Kidney epithelial cell (primary cell): ENCODE data around the gene DUOXA1. TPM values are rescaled to one million over a fixed set of nuclear protein-coding genes. Genes with fewer than 3 reads are reported as not detected.

ENCODE experiments used
- DNase-seq: peaks from one replicate; pipeline ENCODE4 v3.0.0-alpha.2; 2010; ENCODE audit warnings: low read depth
- H3K27me3 ChIP-seq: 2 replicates; pipeline ENCODE4 v1.6.0; 2011; ENCODE audit warnings: low read length; ENCODE audit not compliant: control insufficient read depth, insufficient read depth
- H3K36me3 ChIP-seq: 2 replicates; pipeline ENCODE4 v1.5.1; 2011; ENCODE audit warnings: low read length; ENCODE audit not compliant: control insufficient read depth, insufficient read depth
- H3K4me3 ChIP-seq: 2 replicates; pipeline ENCODE4 v1.5.1; 2011; ENCODE audit warnings: low read depth, mild to moderate bottlenecking, control low read depth, low read length
- total RNA-seq: library from RNA; depleted of rRNA; stranded (reverse); fragments of >200 nt; gene quantifications from 2 replicates; pipeline ENCODE4 v1.2.3, GENCODE V29; 2015
- TF ChIP-seq, protein P1 (sequence below): IDR thresholded peaks from 2 replicates; pipeline ENCODE4 v1.5.1; 2011; ENCODE audit warnings: mild to moderate bottlenecking, moderate library complexity, low read length, control low read depth, inconsistent platforms; ENCODE audit not compliant: insufficient read depth, poor library complexity, severe bottlenecking

DUOXA1 gene, protein sequence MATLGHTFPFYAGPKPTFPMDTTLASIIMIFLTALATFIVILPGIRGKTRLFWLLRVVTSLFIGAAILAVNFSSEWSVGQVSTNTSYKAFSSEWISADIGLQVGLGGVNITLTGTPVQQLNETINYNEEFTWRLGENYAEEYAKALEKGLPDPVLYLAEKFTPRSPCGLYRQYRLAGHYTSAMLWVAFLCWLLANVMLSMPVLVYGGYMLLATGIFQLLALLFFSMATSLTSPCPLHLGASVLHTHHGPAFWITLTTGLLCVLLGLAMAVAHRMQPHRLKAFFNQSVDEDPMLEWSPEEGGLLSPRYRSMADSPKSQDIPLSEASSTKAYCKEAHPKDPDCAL
- total RNA-seq: 0.27 TPM in 1 of 2 replicates, not detected in the other

DNA sequence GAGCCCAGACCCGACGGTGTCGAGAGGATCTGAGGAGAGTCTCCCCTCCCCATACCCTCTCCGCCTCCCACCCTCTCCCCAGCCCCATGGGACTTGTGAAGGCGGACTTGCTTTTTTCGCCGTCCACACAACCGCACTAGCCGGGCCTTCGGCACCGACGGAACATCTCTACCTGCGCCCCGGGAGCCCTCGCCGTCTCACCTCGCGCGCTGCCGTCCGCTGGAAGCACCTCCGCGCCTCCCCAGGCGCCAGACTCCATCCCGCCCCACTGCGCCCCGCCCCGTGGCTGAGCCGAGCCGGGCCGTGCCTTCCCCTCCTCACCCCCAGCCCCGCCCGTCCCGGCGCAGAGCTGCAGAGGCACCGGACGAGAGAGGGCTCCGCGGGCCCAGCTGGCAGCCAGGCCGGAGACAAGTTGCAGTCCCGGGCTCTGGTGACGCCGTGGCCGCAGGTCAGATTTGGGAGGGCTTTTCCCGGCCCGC is at the start of gene DUOXA1, which contains the start of gene DUOX1:
TSS of gene DUOXA1 (minus strand) at position 229 of the 479 bp plus-strand sequence. CDS start 6,865 bp downstream, outside the sequence.
TSS of gene DUOX1 (plus strand) at position 344 of the 479 bp plus-strand sequence. CDS start 1,973 bp downstream, outside the sequence.
- peaks cover 62% of the 10 kb centered on the region for H3K27me3 ChIP-seq
- no peak for DNase-seq
- no peaks in the 10 kb centered on the region for H3K36me3 ChIP-seq
- TF ChIP-seq, protein P1, sequence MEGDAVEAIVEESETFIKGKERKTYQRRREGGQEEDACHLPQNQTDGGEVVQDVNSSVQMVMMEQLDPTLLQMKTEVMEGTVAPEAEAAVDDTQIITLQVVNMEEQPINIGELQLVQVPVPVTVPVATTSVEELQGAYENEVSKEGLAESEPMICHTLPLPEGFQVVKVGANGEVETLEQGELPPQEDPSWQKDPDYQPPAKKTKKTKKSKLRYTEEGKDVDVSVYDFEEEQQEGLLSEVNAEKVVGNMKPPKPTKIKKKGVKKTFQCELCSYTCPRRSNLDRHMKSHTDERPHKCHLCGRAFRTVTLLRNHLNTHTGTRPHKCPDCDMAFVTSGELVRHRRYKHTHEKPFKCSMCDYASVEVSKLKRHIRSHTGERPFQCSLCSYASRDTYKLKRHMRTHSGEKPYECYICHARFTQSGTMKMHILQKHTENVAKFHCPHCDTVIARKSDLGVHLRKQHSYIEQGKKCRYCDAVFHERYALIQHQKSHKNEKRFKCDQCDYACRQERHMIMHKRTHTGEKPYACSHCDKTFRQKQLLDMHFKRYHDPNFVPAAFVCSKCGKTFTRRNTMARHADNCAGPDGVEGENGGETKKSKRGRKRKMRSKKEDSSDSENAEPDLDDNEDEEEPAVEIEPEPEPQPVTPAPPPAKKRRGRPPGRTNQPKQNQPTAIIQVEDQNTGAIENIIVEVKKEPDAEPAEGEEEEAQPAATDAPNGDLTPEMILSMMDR: no peak
- H3K4me3 ChIP-seq: no peak within 1 kb of the TSS

DNA sequence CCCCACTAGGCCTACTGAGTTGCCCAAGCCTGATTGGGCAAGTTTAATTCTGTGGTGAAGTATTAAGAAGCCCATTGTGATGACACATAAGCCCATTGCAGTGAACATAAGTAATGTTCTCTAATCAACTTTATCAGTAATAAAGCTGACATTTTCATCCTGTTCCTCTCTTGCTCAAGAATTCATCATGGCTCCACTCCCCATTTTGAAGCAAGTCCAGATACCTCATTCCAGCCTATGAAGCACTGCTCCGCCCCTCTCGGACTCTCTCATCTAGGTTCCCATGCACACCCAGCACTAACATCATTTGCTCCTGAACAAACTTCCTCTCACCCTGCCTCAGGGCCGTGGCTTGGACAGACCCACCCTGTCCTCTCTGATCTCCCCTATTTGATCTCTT is 47.6 kb upstream of the DUOXA1 start:
- TF ChIP-seq, protein P1: no peak
- H3K4me3 ChIP-seq: no peak overlapping the region
- H3K27me3 ChIP-seq: no peaks in the 10 kb centered on the region
- DNase-seq: no peak
- no peaks in the 10 kb centered on the region for H3K36me3 ChIP-seq

DNA sequence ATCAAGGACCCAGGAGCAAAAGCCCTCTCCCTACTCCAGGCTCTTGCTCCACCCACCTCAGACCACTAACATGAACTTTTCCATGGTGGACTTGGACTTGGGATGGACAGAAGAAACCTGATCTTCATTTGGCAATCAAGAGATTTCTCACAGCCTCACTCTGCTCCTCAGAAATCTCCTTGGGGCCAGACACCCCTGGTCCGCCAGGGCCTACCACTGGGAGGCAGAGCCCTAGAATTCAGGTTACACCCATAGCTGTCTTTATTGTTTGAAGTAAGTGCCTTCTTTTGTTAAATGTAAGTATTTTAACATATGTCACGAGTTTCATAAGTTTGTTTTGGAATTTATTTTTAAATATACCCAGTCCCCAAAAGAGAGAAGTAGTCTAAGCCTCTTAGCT is 44.9 kb upstream of the DUOXA1 start:
- no peak overlapping the region for H3K4me3 ChIP-seq
- TF ChIP-seq, protein P1: no peak
- H3K27me3 ChIP-seq: no peaks in the 10 kb centered on the region
- H3K36me3 ChIP-seq: no peaks in the 10 kb centered on the region
- DNase-seq: no peak

DNA sequence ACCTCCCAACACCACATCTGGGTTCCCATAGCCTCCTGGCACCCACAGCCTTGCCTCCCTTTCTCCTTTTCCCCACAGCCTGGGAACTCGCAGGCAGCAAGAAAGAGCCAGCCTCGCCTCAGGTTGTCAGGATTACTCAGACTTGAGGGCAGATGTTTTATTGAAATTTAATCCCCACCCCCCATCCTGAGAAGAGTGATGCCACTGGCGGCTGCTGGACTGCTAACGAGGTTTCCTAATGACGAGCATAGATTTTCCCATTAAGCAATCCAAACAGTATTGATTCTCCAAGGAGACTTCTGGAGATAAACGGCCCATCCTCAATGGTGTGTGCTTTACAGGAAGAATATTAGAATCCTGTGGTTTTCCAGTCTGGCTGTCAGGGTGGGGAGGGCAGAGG is 44.4 kb upstream of the DUOXA1 start:
- TF ChIP-seq, protein P1: no peak
- DNase-seq: no peak
- no peak overlapping the region for H3K4me3 ChIP-seq
- no peaks in the 10 kb centered on the region for H3K27me3 ChIP-seq
- H3K36me3 ChIP-seq: no peaks in the 10 kb centered on the region

DNA sequence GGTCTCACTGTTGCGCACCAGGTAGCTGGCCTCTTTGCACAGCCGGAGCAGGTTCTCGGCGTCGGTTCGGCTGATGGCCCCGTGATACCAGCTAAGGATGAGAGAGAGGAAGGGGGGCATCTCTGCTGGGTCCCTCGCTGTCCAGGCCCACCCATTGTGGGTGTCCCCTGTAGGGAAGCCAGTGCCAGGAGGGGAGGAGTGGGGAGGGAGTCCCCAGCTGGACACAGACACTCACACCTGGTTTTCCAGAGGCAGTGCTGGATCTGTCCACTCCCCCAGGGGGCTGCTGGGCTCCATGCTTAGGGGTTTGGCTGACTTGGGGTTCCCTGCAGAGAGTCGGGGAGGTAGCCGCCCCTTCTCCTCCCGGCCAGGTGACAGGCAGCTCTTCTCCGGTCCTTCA is 42.2 kb upstream of the DUOXA1 start:
- no peak for DNase-seq
- no peaks in the 10 kb centered on the region for H3K27me3 ChIP-seq
- no peak overlapping the region for H3K4me3 ChIP-seq
- H3K36me3 ChIP-seq: no peaks in the 10 kb centered on the region
- TF ChIP-seq, protein P1: no peak
